GM15510 (cell line): ENCODE data around the gene C1S.

Experiments used
- POLR2A ChIP-seq: IDR thresholded peaks from 3 replicates; pipeline ENCODE4 v1.6.1; 2011; ENCODE audit warnings: borderline replicate concordance; ENCODE audit not compliant: insufficient read length; ENCODE audit errors: extremely low read depth

Gene C1S

DNA sequence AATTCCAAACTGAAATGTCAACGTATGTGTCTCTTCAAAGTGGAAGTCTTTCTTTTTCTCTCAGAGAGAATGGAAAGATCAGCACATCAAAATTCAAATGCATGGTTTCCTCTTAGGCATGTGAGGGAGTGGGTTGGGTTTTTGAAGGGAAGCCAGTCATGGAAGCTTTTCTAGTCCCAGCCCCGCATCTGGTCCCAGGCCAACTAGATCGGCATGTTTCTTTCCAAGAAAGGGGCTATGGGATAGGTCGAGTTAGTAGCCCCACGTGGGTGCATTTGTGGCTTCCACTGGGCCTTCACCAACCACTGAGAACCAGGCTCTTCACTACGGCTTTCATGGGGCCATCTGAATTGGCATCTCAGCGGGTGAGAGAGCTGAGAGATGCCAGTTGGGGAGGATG lies 6.6 kb downstream of the C1S start:
- no peak for TF ChIP-seq POLR2A

DNA sequence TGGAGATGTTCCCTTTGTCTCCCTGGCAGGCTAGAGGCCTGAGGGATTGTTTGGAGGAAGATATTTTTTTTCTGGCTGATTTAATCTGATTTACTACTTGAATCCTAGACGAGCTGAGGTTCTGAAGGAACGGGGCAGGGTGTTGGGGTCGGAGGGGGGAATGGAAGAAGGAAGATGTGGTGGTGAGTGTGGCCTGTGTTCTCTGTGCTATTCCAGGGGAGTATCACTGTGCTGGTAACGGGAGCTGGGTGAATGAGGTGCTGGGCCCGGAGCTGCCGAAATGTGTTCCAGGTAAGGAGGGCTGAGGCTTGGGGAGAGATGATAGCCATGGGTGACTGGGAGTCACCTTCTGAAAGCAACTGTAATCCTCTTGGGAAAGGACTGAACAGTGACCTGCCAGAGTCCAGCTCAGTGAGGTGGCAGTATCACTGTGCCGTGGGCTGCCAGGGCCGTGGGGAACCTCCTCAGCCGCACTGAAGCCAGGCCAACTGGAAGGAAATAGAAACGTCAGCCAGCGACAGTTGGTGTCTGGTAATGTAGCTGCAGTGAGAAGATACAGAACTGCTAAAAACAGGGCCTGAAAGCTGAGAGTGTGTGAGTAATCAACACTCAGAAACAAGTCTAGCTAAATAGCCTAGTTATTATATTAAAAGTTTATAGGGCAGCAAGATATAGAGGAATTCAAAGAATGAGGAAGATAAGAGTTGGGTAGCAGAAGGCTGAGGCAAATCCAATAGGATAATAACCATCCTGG lies 7.9 kb downstream of the C1S start:
- no peak for TF ChIP-seq POLR2A

DNA sequence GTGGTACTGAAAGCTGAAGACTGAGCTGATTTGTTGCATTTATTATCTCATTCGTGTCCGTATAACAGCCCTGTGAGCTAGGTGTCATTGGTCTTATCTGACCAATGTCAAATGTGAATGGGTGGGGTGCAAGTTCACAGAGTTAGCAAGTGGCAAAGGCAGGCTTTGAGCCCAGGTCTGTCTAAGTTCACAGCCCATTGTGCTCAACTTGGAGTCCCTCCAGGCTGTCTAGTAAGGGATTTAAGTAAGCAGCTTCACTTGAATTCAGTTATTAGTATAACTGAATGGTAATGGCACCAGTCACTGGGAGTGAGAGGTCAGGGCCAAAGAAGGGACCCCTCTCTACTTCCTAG lies 8.5 kb downstream of the C1S start:
- no peak for TF ChIP-seq POLR2A

DNA sequence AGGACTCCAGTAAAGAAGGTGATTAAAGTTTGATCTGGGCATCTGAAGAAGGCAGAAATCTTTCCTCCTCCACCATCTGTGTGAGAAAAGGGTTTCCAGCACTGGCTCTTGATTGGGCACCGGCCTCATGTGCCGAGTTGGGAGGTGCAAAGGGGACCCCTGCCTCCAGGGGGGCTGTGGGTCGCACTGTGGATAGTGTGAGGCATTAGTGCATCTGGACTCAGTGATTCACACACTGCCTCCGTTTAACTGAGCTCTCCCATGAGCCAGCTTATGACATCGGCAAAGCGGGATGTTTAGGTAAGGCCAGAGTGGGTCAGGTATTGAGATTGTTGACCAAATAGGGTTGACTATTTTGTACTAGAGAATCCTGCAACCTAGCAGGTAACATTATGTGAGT lies 8.9 kb downstream of the C1S start:
- TF ChIP-seq POLR2A, result no peak

DNA sequence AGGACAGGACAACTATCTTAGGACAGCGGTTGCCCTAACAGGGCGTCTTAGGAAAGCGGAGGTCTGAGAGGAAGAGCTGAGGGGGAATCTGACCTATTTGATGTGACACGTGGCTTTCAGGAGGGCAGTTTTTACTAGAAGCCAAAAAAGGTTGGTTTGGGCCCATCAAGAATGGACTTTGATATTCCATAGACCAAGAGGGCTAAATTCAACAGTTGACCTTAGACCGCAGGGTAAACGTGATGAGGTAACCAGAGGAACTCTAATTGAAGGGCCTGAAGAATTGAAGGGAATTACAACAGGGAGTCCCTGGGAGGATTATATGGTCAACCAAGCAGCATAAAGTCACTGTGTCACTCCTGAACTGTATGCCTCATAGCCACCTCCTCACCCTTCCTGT lies 11.5 kb downstream of the C1S start:
- TF ChIP-seq POLR2A, result no peak

DNA sequence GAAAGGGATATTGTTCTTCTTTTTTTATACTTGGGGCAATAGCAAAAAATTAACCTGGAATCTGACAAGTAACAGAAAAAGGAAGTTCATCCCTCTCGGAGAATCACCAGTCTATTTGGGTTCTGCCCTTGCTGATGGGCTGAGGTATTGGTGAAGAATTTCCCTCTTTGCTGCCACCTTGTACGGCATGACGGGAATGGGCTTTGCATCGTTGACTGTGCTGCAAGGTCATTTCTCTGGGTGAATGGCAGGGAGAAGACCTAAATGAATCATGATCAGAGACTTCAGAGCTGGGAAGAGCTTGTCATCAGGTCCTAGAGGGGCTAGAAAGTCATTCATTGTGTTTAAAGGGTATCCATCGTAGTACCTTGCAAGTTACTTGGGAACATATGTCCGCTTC lies 12.0 kb downstream of the C1S start:
- no peak for TF ChIP-seq POLR2A

DNA sequence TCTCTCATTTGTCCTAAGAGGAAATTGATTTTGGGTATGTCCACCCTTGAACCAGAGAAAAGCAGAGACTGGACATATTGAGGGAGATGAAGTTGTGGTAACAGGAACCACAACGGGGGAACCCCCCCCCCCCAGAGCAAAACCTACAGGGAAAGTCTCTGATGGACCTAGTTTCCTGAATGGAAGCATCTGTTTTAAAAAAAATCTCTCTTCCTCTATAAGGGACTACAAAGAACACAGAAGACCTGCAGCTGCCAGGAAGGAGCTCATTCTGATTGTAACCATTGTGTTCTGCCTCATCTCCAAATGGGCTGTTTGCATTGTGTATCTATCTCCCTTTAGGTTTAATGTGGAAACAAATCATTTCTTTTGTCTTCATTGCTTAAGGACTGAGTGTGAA lies 13.4 kb downstream of the C1S start:
- TF ChIP-seq POLR2A, result no peak

DNA sequence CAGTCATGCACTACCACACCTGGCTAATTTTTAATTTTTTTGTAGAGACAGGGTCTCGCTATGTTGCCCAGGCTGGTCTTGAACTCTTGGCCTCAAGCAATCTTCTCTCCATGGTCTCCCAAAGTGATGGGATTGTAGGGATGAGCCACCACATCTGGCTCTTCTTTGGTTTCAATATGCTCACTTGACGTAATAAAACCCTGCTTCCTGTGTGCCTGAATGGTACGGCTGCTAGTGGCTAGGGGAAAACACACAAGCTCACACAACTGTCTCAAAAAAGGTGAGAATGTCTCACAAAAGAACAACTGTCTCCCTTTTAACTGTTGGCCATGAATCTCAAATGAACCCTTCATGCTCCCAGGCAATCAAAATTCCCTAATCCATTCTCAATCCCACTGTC lies 15.0 kb downstream of the C1S start:
- TF ChIP-seq POLR2A, result no peak

DNA sequence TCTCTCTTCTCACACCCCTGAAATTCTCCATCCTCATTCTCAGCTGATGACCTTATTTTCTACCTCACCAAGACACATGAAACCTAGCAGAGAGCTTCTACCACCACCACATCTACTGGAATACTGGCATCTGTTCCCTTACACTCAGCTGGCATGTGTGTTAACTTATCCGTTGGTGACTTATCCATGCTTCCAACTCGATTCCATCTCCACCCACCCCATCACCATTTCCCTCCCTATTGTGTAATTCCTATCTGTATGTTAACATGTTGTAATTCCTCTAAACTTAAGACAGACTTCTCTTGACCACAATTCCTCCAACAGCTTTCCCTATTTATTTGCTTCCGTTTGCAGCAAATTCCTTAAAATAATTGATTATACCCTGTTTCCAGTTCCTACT lies 15.4 kb downstream of the C1S start:
- no peak for TF ChIP-seq POLR2A

DNA sequence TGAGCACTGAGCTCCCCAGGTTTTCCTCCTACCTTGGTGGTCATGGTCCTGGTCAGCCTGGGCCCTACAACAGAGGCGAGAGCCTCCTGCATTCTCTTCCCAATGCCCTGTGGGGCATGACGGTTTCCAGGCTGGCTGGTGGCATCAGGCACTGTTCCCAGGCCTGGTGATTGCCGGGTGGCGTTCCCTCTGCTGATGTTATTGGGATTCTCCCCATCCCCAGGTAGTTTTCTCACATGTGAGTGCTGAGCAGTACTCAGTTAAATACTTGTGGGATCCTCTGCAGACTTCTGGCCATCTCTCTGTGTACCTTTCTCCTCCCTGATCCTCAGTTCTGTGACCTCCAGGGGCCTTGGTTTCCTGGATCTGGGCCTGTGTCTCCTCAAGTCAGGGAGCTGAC lies 16.0 kb downstream of the C1S start:
- no peak for TF ChIP-seq POLR2A

DNA sequence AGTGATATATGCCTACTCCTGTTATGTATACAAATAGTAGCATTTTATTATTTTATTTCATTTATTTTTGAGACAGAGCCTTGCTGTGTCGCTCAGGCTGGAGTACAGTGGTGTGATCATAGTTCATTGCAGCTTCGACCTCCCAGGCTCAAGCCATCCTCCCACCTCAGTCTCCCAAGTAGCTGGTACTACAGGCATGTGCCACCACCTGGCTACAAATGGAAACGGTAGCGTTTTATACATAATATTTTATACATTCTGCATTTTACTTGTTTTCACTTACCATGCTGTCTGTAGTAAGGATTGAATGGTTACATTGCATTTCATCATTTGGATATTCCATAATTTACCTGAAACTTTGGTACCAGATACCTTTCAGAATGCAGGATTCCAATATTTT lies 17.6 kb downstream of the C1S start:
- TF ChIP-seq POLR2A, result no peak

DNA sequence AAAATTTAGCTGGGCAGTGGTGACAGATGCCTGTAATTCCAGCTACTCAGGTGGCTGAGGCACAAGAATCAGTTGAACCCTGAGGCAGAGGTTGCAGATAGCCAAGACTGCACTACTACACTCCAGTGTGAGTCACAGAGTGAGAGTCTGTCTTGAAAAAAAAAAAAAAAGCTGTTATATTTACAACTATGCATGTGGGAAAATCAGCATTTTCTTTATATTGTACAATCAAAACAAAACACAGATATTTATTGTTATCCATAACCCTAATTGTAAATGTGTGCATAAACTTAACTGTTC lies 19.3 kb downstream of the C1S start:
- no peak for TF ChIP-seq POLR2A

DNA sequence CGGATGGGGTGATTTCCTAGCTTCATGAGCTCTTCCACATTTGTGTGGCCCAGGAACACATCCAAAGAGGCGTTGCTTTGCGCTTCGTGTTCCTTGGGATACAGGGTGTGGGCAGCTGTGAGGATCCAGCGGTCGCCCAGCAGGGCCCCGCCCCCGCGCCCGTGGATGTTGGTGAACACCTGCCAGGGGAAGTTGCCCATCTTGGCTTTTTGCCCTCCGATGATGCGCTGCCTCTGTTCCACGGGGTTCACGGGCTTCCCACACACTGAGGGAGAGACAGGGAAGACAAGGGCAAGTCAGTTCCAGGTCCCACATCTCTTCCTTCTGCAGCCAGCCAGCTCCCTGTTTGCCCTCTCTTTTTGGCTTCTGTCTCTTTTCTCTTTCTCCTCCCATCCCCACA lies 20.5 kb downstream of the C1S start:
- no peak for TF ChIP-seq POLR2A

DNA sequence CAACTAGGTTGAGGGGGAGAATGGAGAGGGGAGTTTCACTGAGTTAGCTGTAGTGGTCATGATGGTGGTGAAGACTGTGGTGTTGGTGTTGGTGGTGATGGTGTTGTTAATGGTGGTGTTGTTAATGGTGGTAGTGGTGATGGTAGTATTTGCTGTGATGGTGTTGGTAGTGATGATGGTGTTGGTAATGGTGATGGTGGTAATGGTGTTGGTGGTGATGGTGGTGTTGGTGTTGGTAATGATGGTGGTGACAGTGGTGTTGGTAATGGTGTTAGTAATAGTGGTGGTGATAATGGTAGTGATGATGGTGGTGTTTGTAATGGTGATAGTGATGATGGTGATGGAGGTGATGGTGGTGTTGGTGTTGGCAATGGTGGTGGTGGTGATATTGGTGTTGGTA lies 22.6 kb downstream of the C1S start:
- no peak for TF ChIP-seq POLR2A

DNA sequence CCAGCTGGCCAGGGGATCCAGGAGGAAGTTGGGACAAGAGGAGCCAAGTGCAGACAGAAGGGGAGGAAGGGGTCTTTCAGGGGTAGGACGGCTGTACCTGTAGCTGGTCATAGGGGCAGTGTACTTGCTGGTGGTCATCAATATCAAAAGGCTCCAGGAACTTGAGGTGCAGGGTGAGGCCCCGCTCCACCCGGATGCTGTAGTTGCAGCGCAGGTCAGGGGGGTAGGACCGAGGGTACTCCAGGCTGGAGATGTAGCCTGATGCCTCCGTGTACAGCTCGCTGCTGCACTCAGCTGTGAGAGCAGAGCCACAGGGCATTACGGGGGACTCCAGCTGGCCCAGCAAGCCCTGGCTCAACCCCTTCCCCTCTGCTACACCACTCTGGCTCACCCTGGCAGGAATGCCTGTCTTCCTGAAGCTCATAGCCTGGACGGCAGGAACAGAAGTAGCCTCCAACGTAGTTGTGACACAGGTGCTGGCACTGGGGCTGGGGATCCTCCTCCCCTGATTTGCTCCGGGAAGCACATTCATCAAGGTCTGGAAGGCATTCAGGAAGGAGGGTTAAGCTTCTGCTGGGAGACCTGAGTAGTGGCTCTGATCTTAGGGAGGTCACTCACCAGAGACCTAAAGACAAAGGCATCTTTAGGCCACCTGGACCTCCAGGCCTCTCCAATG lies 28.8 kb downstream of the C1S start:
- TF ChIP-seq POLR2A, result no peak

DNA sequence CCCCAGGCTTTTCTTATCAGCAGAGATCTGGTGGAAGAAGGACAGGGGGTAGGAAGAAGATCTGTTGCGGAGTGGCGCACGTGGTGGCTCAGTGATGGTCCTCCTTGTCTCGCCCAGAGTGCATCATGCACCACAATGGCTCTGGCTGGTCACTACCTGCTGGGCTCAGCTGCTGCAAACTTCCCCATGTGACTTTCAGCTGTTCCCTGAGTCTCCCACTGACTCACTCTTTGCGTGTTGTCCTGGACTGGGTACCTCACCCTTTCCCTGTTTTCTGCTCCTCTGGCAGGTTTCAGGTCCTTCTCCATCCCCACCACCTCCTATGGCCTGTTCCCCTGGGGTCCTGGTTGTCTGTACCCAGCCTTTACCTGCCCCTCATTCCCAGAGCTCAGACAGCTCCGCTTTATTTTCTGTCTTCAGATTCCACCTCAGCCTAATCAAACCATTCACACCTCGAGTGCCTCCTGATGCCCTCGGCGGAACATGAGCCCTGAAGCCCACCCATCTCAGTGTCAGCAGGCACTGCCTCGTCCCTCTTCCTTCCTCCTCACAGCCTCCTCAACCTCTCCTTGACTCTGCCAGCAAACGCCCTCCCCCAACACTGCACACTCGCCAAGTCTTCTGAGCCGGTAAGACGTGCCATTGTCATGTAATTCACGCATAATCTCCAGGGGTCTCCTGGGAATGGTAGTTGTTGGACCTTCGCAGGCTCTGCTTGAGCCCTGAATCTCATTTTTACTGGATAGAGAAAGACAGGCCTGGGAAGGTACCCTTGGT lies 29.9 kb downstream of the C1S start:
- TF ChIP-seq POLR2A, result no peak

DNA sequence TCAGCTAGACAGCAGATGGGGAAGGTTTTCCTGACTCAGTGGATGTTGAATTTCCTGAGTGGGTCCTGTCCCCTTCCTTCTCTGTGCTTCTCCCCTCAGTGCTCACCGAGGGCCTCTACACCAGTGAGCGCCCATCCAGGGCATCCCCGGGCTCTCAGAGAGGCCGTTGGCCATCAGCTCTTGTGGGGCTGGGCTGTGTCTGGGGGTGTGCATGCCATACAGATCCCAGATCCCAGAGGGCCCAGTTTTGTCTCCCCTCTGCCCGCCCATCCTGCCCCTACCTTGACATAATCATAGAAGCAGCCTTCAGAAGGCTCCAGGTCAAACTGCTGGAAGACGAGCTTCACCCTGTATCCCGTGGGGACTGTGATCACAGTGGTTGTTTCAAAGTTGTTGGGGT lies 30.7 kb downstream of the C1S start:
- no peak for TF ChIP-seq POLR2A

DNA sequence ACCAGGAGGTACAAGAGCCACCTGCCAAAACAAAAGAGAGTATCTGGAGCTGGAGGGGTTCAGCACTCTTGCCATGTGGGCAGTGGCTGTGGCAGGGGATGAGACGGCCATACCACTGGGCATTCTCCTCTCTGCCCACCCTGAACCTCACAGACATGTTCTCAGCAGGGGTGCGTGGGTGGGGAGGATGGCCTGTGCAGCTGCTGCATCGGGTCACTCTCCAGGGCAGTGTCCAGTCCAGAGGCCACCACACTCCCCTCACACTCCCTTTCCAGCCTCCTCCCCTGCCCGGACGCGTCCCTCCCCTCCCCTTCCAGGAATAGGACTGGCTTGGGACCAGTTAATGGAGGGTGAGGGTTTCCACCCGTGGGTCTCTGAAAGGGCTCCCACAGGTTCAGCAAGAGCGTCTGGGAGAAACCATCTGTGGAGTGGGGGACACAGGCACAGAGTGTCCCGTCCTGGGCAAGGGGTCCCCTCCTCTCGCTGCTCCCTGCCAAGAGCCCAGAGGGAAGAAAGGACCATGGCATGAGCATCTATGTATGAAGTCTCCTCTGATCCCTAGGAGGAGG lies 31.2 kb downstream of the C1S start:
- TF ChIP-seq POLR2A, result no peak
